ENCODE measurements around the gene TMEM80. TPM values are rescaled to one million over a fixed set of nuclear protein-coding genes. Genes with fewer than 3 reads are reported as not detected.

TMEM80 gene
- total RNA-seq, 1 experiment from 2014 or later: 45.2 TPM

- Histone ChIP-seq H3K4me3 (ENCODE audit: low read depth in 2 of 2, low read length in 2 of 2) (no peak overlapping the region), H3K27ac (ENCODE audit: low read length) (no peak overlapping the region), H3K4me1 (ENCODE audit: control insufficient read depth, insufficient read depth, low read length) (no peaks in the 10 kb centered on the region), H3K9me3 (ENCODE audit: control insufficient read depth, insufficient read depth, low read depth, low read length) (no peaks in the 10 kb centered on the region), H3K36me3 (ENCODE audit: control insufficient read depth, insufficient read depth, low read length) (peaks cover 19% of the 10 kb centered on the region), H3K27me3 (ENCODE audit: control insufficient read depth, insufficient read depth, low read length) (no peaks in the 10 kb centered on the region)
- intact Hi-C loops (cut with micrococcal nuclease; ENCODE audit: unreplicated experiment) (no loop called here), in situ Hi-C loops (cut with HindIII; ENCODE audit: low pct_unique_long_range_greater_than_20kb, low sequenced_read_pairs) (no loop called here)
- BruUV-seq (replicated peaks): no TSS peak
- ChIA-PET CTCF (no interaction called here), POLR2A (no interaction called here)
- ATAC-seq: 0 out of 2 replicates have a peak, but pooled peaks have one; percentile 29
- no peak for DNase-seq (ENCODE audit: low read depth, low spot score)
- TF ChIP-seq POLR2AphosphoS5 (IDR thresholded peaks at IDR 0.05; ENCODE audit: low read depth, low read length) (no peak), SIN3A (IDR thresholded peaks at IDR 0.05; ENCODE audit: borderline replicate concordance, insufficient read depth, low read depth, low read length) (no peak), REST (IDR thresholded peaks at IDR 0.05; ENCODE audit: insufficient read depth in 1 of 2, low read depth in 2 of 2, low read length in 1 of 2) (no peak), TCF7L2 (IDR thresholded peaks at IDR 0.05; ENCODE audit: low read depth, low read length) (no peak)
Observed at GRCh38 chr11:678297-678696, 17.3 kb upstream of the TMEM80 start.

- no peak for DNase-seq (ENCODE audit: low read depth, low spot score)
- intact Hi-C loops (cut with micrococcal nuclease; ENCODE audit: unreplicated experiment): no loop called here
- no peak overlapping the region for H3K4me3 ChIP-seq (ENCODE audit: low read depth in 2 of 2, low read length in 2 of 2)
- no peaks in the 10 kb centered on the region for H3K4me1 ChIP-seq (ENCODE audit: control insufficient read depth, insufficient read depth, low read length)
- BruUV-seq (replicated peaks): no TSS peak
- in situ Hi-C loops (cut with HindIII; ENCODE audit: low pct_unique_long_range_greater_than_20kb, low sequenced_read_pairs): no loop called here
- no peaks in the 10 kb centered on the region for H3K27me3 ChIP-seq (ENCODE audit: control insufficient read depth, insufficient read depth, low read length)
- no peaks in the 10 kb centered on the region for H3K9me3 ChIP-seq (ENCODE audit: control insufficient read depth, insufficient read depth, low read depth, low read length)
- ChIA-PET POLR2A (interaction anchor here (0.6 kb wide), 1 partner anchor 43 kb away, joined by 3 read pairs; no protein-coding TSS in a partner anchor), CTCF (no interaction called here)
- peaks cover 14% of the 10 kb centered on the region for H3K36me3 ChIP-seq (ENCODE audit: control insufficient read depth, insufficient read depth, low read length)
- ATAC-seq: no peak
- TF ChIP-seq CTCF (IDR thresholded peaks at IDR 0.05): no peak
- TF ChIP-seq SIN3A (IDR thresholded peaks at IDR 0.05; ENCODE audit: borderline replicate concordance, insufficient read depth, low read depth, low read length): no peak
- no peak for TF ChIP-seq REST (IDR thresholded peaks at IDR 0.05; ENCODE audit: insufficient read depth in 1 of 2, low read depth in 2 of 2, low read length in 1 of 2)
- TF ChIP-seq TCF7L2 (IDR thresholded peaks at IDR 0.05; ENCODE audit: low read depth, low read length): no peak
- no peak for TF ChIP-seq POLR2AphosphoS5 (IDR thresholded peaks at IDR 0.05; ENCODE audit: low read depth, low read length)
- no peak overlapping the region for H3K27ac ChIP-seq (ENCODE audit: low read length)
Observed at GRCh38 chr11:679271-680207, 16.1 kb upstream of the TMEM80 start.
